ENCODE results near the gene TENT4A. TPM values are rescaled to one million over a fixed set of nuclear protein-coding genes. Genes with fewer than 3 reads are reported as not detected.

The TENT4A gene
- total RNA-seq, 2 donors from 2014 or later: 12.9 to 40.4 TPM

- TF ChIP-seq POLR2AphosphoS5 (IDR thresholded peaks at IDR 0.05): no peak
- TF ChIP-seq CTCF (IDR thresholded peaks at IDR 0.05): no peak
- TF ChIP-seq POLR2A (IDR thresholded peaks at IDR 0.05): no peak
- no peaks in the 10 kb centered on the region for H3K9me3 ChIP-seq
- 88% methylated on average over 6 of the region's 6 CpGs for WGBS
- intact Hi-C loops (cut with DNase I): no loop called here
- H3K36me3 ChIP-seq: no peaks in the 10 kb centered on the region
- no peak overlapping the region for H3K27ac ChIP-seq
- DNase-seq (ENCODE audit: low spot score): no peak
- H3K27me3 ChIP-seq (replicated peaks; ENCODE audit: insufficient read depth): no peaks in the 10 kb centered on the region
- no peak overlapping the region for H3K4me3 ChIP-seq
- no peaks in the 10 kb centered on the region for H3K4me1 ChIP-seq (replicated peaks)
These were observed 72.1 kb downstream of the TENT4A start for GRCh38 chr5:6785161-6785860.

GRCh38 chr5:6785861-6786180 lies 72.6 kb downstream of the TENT4A start:
- Histone ChIP-seq H3K27me3 (replicated peaks; ENCODE audit: insufficient read depth) (no peaks in the 10 kb centered on the region), H3K27ac (no peak overlapping the region), H3K9me3 (no peaks in the 10 kb centered on the region), H3K4me1 (replicated peaks) (no peaks in the 10 kb centered on the region), H3K36me3 (no peaks in the 10 kb centered on the region), H3K4me3 (no peak overlapping the region)
- intact Hi-C loops (cut with DNase I): no loop called here
- 95% methylated on average over 2 of the region's 2 CpGs for WGBS
- DNase-seq (ENCODE audit: low spot score): no peak
- TF ChIP-seq POLR2AphosphoS5 (IDR thresholded peaks at IDR 0.05): no peak
- TF ChIP-seq CTCF (IDR thresholded peaks at IDR 0.05): no peak
- TF ChIP-seq POLR2A (IDR thresholded peaks at IDR 0.05): no peak

- 80% methylated on average over 10 of the region's 10 CpGs for WGBS
- DNase-seq (ENCODE audit: low spot score): no peak
- Histone ChIP-seq H3K4me1 (replicated peaks) (no peaks in the 10 kb centered on the region), H3K27me3 (replicated peaks; ENCODE audit: insufficient read depth) (no peaks in the 10 kb centered on the region), H3K9me3 (no peaks in the 10 kb centered on the region), H3K36me3 (no peaks in the 10 kb centered on the region), H3K4me3 (no peak overlapping the region), H3K27ac (no peak overlapping the region)
- intact Hi-C loops (cut with DNase I): no loop called here
- no peak for TF ChIP-seq POLR2A (IDR thresholded peaks at IDR 0.05)
- TF ChIP-seq POLR2AphosphoS5 (IDR thresholded peaks at IDR 0.05): no peak
- no peak for TF ChIP-seq CTCF (IDR thresholded peaks at IDR 0.05)
These were observed 73.7 kb downstream of the TENT4A start for GRCh38 chr5:6786786-6787495.

- no peak overlapping the region for H3K4me3 ChIP-seq
- no peaks in the 10 kb centered on the region for H3K27me3 ChIP-seq (replicated peaks; ENCODE audit: insufficient read depth)
- intact Hi-C loops (cut with DNase I): no loop called here
- TF ChIP-seq CTCF (IDR thresholded peaks at IDR 0.05) (no peak), POLR2A (IDR thresholded peaks at IDR 0.05) (no peak), POLR2AphosphoS5 (IDR thresholded peaks at IDR 0.05) (no peak)
- DNase-seq (ENCODE audit: low spot score): no peak
- no peaks in the 10 kb centered on the region for H3K9me3 ChIP-seq
- H3K27ac ChIP-seq: no peak overlapping the region
- no peaks in the 10 kb centered on the region for H3K36me3 ChIP-seq
- H3K4me1 ChIP-seq (replicated peaks): no peaks in the 10 kb centered on the region
- 85% methylated on average over 4 of the region's 4 CpGs for WGBS
These were observed 74.7 kb downstream of the TENT4A start for GRCh38 chr5:6787941-6788340.

- intact Hi-C loops (cut with DNase I): no loop called here
- Histone ChIP-seq H3K27ac (no peak overlapping the region), H3K4me1 (replicated peaks) (no peaks in the 10 kb centered on the region), H3K36me3 (no peaks in the 10 kb centered on the region), H3K4me3 (no peak overlapping the region), H3K9me3 (no peaks in the 10 kb centered on the region), H3K27me3 (replicated peaks; ENCODE audit: insufficient read depth) (no peaks in the 10 kb centered on the region)
- DNase-seq (ENCODE audit: low spot score): no peak
- 84% methylated on average over 7 of the region's 7 CpGs for WGBS
- TF ChIP-seq POLR2A (IDR thresholded peaks at IDR 0.05) (no peak), CTCF (IDR thresholded peaks at IDR 0.05) (no peak), POLR2AphosphoS5 (IDR thresholded peaks at IDR 0.05) (no peak)
These were observed 75.2 kb downstream of the TENT4A start for GRCh38 chr5:6788439-6788838.
